ENCODE measurements around the gene CCDC188. TPM values are rescaled to one million over a fixed set of nuclear protein-coding genes. Genes with fewer than 3 reads are reported as not detected.

The CCDC188 gene
- total RNA-seq, 1 donor from 2014 or later: not detected

GRCh38 chr22:20176421-20177085 is 25.7 kb upstream of the CCDC188 start:
- no peak overlapping the region for H2AFZ ChIP-seq (ENCODE audit: low read depth, low read length)
- Mint-ChIP-seq H3K4me1 (ENCODE audit: low read depth, unreplicated experiment) (no peaks in the 10 kb centered on the region), H3K27me3 (ENCODE audit: low read depth, unreplicated experiment) (peaks cover 23% of the 10 kb centered on the region), H3K4me3 (ENCODE audit: unreplicated experiment) (no peak overlapping the region), H3K27ac (ENCODE audit: unreplicated experiment) (no peak overlapping the region), H3K9me3 (ENCODE audit: unreplicated experiment) (no peaks in the 10 kb centered on the region), H3K36me3 (ENCODE audit: low read depth, unreplicated experiment) (no peaks in the 10 kb centered on the region)
- H3K79me2 ChIP-seq (ENCODE audit: insufficient read depth, low read length): no peaks in the 10 kb centered on the region
- H4K20me1 ChIP-seq (ENCODE audit: insufficient read depth, low read length): no peaks in the 10 kb centered on the region
- DNase-seq (ENCODE audit: low read depth) (no peak), FAIRE-seq (no peak)
- no peaks in the 10 kb centered on the region for H3K9me3 ChIP-seq (ENCODE audit: insufficient read depth, low read depth, low read length)
- H3K4me3 ChIP-seq (ENCODE audit: insufficient read depth, low read depth, low read length): no peak overlapping the region
- TF ChIP-seq CTCF (IDR thresholded peaks at IDR 0.05; ENCODE audit: insufficient read depth, low read depth, low read length) (no peak), EZH2 (IDR thresholded peaks at IDR 0.05; ENCODE audit: insufficient read depth, low read length) (no peak)
- H3K27ac ChIP-seq (ENCODE audit: low read depth, low read length): no peak overlapping the region
- H3K4me1 ChIP-seq (ENCODE audit: insufficient read depth, low read length): no peaks in the 10 kb centered on the region
- H3K9ac ChIP-seq (ENCODE audit: low read length): no peak overlapping the region
- no peaks in the 10 kb centered on the region for H3K36me3 ChIP-seq (ENCODE audit: insufficient read depth, low read length)
- no peak overlapping the region for H3K4me2 ChIP-seq (ENCODE audit: low read length)
- no peaks in the 10 kb centered on the region for H3K27me3 ChIP-seq (ENCODE audit: insufficient read depth, low read length)

- Mint-ChIP-seq H3K36me3 (ENCODE audit: low read depth, unreplicated experiment) (no peaks in the 10 kb centered on the region), H3K4me1 (ENCODE audit: low read depth, unreplicated experiment) (no peaks in the 10 kb centered on the region), H3K9me3 (ENCODE audit: unreplicated experiment) (no peaks in the 10 kb centered on the region), H3K27ac (ENCODE audit: unreplicated experiment) (no peak overlapping the region), H3K27me3 (ENCODE audit: low read depth, unreplicated experiment) (peaks cover 27% of the 10 kb centered on the region), H3K4me3 (ENCODE audit: unreplicated experiment) (no peak overlapping the region)
- H3K4me3 ChIP-seq (ENCODE audit: insufficient read depth, low read depth, low read length): no peak overlapping the region
- no peaks in the 10 kb centered on the region for H3K79me2 ChIP-seq (ENCODE audit: insufficient read depth, low read length)
- no peak for TF ChIP-seq CTCF (IDR thresholded peaks at IDR 0.05; ENCODE audit: insufficient read depth, low read depth, low read length)
- TF ChIP-seq EZH2 (IDR thresholded peaks at IDR 0.05; ENCODE audit: insufficient read depth, low read length): no peak
- H4K20me1 ChIP-seq (ENCODE audit: insufficient read depth, low read length): no peaks in the 10 kb centered on the region
- no peak overlapping the region for H3K27ac ChIP-seq (ENCODE audit: low read depth, low read length)
- DNase-seq (ENCODE audit: low read depth): peak; percentile 4
- H3K4me1 ChIP-seq (ENCODE audit: insufficient read depth, low read length): no peaks in the 10 kb centered on the region
- H3K36me3 ChIP-seq (ENCODE audit: insufficient read depth, low read length): no peaks in the 10 kb centered on the region
- no peak overlapping the region for H2AFZ ChIP-seq (ENCODE audit: low read depth, low read length)
- H3K9me3 ChIP-seq (ENCODE audit: insufficient read depth, low read depth, low read length): no peaks in the 10 kb centered on the region
- H3K27me3 ChIP-seq (ENCODE audit: insufficient read depth, low read length): no peaks in the 10 kb centered on the region
- no peak overlapping the region for H3K9ac ChIP-seq (ENCODE audit: low read length)
- no peak overlapping the region for H3K4me2 ChIP-seq (ENCODE audit: low read length)
- FAIRE-seq: no peak
Observed at GRCh38 chr22:20175597-20175900, 24.7 kb upstream of the CCDC188 start.

GRCh38 chr22:20174785-20175596 is 24.1 kb upstream of the CCDC188 start:
- no peaks in the 10 kb centered on the region for H3K4me1 Mint-ChIP-seq (ENCODE audit: low read depth, unreplicated experiment)
- H4K20me1 ChIP-seq (ENCODE audit: insufficient read depth, low read length): no peaks in the 10 kb centered on the region
- H3K27ac ChIP-seq (ENCODE audit: low read depth, low read length): no peak overlapping the region
- no peak for DNase-seq (ENCODE audit: low read depth)
- H3K9me3 ChIP-seq (ENCODE audit: insufficient read depth, low read depth, low read length): no peaks in the 10 kb centered on the region
- no peaks in the 10 kb centered on the region for H3K36me3 ChIP-seq (ENCODE audit: insufficient read depth, low read length)
- no peak for FAIRE-seq
- TF ChIP-seq EZH2 (IDR thresholded peaks at IDR 0.05; ENCODE audit: insufficient read depth, low read length): no peak
- TF ChIP-seq CTCF (IDR thresholded peaks at IDR 0.05; ENCODE audit: insufficient read depth, low read depth, low read length): no peak
- no peak overlapping the region for H3K4me3 Mint-ChIP-seq (ENCODE audit: unreplicated experiment)
- no peaks in the 10 kb centered on the region for H3K9me3 Mint-ChIP-seq (ENCODE audit: unreplicated experiment)
- no peaks in the 10 kb centered on the region for H3K27me3 ChIP-seq (ENCODE audit: insufficient read depth, low read length)
- no peak overlapping the region for H3K27ac Mint-ChIP-seq (ENCODE audit: unreplicated experiment)
- H3K4me3 ChIP-seq (ENCODE audit: insufficient read depth, low read depth, low read length): no peak overlapping the region
- H3K4me1 ChIP-seq (ENCODE audit: insufficient read depth, low read length): no peaks in the 10 kb centered on the region
- H2AFZ ChIP-seq (ENCODE audit: low read depth, low read length): no peak overlapping the region
- H3K79me2 ChIP-seq (ENCODE audit: insufficient read depth, low read length): no peaks in the 10 kb centered on the region
- H3K4me2 ChIP-seq (ENCODE audit: low read length): no peak overlapping the region
- H3K36me3 Mint-ChIP-seq (ENCODE audit: low read depth, unreplicated experiment): no peaks in the 10 kb centered on the region
- H3K9ac ChIP-seq (ENCODE audit: low read length): no peak overlapping the region
- H3K27me3 Mint-ChIP-seq (ENCODE audit: low read depth, unreplicated experiment): peaks cover 31% of the 10 kb centered on the region
